Measurements from ENCODE around the gene LPO.

Gene LPO

GRCh38 chr17:58304750-58305486 is 66.5 kb downstream of the LPO start:
- DNase-seq (ENCODE audit: low read depth): no peak

- DNase-seq (ENCODE audit: low read depth): no peak
These were observed 67.2 kb downstream of the LPO start for GRCh38 chr17:58305626-58306025.

DNA sequence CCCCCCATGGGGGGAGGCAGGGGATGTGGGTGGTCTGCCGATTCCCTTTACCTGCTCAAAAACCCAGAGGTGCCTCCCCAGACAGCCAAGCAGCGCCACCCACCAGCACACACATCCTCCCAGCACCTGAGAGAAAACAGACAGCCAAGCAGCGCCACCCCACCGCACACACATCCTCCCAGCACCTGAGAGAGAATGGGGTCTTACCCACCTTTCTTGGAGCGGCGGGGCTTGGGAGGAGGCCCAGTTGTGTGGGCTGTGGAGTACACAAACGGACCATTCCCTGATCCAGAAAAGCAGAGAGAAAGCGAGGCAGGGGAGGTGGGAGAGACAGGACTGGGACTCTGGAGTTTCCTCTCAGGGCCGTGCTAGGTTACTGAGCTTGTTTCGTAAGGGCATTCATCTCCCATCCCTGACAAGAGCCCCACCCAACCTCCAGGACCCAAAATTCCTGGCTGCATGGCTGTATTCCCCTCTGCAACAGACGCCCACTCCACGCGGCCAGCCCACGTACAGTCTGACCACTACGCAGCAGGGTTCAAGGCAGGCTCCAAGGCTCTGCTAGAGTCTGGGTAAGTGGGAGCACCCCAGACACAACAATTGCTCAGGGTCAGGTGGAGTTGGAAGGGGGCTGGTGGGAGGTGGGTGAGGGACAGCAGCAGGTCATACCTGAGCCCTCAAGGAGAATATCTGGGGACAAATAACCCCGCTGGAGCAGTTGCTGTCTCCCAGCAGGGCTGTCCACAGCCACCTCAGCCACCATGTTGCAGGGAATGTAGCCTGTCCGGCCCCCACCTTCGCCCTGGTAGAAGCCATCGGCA is 68.0 kb downstream of the LPO start:
- DNase-seq (ENCODE audit: low read depth): no peak

GRCh38 chr17:58307468-58308172 is 69.2 kb downstream of the LPO start:
- DNase-seq (ENCODE audit: low read depth): no peak

GRCh38 chr17:58308173-58308984 is 70.0 kb downstream of the LPO start:
- no peak for DNase-seq (ENCODE audit: low read depth)

DNA sequence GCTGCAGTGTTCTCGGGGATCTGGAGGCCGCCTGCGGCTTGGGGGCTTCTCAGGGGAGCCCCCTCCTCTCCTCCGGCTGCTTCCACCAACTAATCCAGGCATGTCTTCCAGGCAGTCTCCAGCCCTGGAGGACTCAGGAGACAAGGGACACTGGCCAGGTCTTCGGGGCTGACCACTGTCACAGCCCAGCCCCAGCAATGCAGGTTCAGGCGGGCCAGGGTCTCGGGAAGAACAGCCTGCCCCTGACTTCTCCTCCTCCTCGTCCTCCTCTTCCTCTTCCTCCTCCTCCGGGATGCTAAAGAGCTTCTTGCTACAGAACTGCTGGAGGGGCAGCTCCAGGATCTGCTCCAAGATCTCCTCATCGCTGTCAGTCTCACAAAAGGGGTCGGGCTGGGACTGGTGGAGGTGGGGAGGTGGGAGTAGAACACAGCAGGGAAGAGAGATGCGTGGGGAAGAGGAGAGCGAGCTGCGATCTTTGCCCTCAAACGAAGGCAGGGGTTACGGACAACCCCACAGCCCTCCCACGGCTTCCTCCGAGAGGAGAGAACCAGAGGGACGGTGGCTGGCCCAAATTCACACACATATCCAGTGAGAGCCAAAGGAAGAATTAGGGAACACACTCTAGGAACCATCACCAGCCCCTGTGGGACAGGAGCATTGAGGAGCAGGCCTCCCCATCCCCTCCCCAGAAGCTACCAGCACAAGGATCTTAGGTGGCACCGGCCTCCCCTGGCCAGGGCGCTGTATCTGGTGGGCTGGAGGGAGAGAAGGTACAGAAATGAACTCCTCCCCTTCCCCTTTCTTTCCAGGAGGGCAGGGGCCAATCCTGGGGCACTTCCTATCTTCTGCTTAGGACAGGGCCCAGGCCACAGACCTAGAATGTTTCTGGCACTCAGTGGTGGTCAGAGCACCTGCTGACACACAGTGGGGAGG is 70.9 kb downstream of the LPO start:
- no peak for DNase-seq (ENCODE audit: low read depth)

DNA sequence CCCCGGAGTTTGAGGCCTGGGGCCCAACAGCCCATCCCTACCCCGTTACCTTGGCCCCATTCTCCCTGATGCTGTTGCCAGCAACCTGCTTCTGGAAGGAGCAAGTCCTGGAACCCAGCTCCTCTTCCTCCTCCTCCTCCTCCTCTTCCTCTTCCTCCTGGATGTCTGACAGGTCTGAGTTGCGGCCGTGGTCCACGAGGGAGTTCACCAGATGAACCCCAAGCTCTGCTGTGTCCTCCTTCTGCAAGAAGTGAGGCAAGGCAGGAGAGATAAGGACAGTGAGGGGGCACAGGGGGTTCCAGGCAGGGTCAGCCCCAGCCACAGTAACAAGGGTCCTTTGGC is 71.5 kb downstream of the LPO start:
- DNase-seq (ENCODE audit: low read depth): no peak

GRCh38 chr17:58310511-58311428 is 72.4 kb downstream of the LPO start:
- no peak for DNase-seq (ENCODE audit: low read depth)

DNA sequence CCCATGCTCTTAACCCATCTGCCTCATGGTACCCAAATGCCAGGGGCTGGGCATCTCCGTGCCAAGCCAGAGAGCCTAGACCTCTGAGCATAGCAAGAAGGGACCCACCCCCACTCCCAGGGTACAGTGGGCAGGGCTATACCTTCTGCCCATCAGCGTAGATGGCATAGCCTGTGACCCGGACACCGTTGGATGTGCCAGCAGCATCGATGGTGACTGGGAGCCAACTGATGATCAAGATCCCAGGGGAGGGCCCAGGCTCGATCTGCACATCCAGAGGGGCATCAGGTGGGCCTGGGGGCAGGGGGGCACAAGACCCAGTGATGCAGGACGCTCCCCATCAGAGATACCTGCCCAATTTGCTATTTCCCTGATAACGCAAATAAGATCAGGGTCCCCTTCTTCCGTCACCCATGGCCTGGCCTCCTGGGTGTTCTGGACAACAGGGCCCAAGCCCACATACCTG is 73.1 kb downstream of the LPO start:
- DNase-seq (ENCODE audit: low read depth): no peak

DNA sequence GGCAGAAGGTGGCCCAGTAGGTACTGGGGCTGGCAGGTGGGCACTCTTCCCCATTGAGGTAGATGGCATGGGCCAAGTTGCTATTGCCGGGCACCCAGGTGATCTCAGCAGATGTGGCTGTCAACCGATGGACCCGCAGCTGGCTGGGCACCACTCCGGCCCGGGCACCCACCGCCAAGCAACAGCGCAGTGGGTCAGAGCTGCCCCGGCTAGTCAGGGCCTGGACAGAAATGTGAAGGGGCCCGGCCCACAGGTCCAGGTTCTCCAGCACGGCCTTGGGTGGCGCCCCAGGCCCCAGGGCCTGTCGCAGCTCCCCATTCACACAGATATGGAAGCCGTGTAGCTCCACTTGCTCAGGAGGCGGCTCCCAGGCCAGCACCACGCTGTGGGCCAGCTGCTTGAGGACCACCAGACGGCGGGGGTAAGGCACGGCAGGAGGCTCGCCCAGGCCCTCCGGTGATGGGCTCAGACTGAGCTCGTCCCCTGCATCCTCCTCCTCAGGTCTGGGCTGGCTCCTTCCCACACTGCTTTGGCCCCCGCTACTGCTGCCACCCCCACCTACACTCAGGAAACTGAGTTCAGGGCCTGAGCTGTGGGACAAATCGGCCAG is 73.7 kb downstream of the LPO start:
- DNase-seq (ENCODE audit: low read depth): no peak

DNA sequence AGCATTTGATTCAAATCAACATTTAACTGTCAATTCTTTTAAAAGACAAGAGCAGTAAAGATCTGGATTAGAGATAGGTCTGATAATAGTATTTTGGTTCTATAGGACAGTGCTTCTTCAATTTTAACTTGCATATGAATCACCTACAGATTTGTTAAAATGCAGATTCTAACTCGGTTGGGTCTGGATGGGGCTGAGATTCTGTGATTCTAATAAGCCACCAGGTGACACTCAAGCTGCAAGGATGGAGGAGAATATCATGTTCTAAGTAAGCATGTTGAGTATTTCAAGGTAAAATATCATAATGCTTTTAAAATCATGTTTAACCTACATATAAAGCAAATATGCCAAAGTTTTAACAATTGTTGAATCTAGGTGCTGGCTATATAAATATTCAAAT is 74.4 kb downstream of the LPO start:
- DNase-seq (ENCODE audit: low read depth): no peak

DNA sequence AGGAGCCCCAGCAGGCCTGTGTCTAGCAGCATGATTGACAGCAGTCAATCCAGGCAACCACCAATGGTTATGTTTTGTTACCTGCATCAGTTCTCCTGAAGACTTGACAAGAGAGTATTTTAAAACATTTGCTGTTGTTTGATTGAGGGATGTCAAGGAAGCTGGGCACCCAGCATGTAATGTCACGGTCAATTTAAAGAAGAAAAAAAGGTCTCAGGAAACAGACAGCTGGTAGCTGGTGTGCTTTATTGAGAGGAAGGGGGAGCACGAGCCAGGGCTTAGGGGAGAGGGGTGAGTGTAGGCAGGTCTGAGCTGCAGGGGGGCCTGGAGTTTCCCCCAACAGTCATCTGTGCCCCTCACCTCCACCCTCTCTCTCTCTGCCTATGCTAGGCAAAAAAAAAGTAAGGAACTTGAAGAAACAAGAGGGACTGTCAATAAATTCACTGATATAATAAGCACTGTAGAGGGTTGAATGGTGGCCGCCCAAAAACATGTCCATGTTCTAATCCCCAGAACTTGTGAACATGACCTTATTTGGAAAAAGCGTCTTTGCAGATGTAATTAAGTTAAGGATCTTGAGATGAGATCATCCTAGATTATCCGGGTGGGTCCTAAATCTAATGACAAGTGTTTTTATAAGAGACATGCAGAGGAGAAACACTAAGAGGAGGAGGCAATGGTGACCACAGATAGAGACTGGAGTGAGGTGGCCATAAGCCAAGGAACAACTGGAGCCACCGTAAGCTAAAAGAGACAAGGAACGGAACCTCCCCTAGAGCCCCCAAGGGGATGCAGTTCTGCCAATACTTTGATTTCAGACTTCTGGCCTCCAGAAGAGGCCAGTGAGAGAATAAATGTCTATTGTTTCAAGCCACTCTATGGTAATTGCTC is 75.7 kb downstream of the LPO start:
- DNase-seq (ENCODE audit: low read depth): no peak

GRCh38 chr17:58314706-58315015 is 76.3 kb downstream of the LPO start:
- DNase-seq (ENCODE audit: low read depth): no peak

DNA sequence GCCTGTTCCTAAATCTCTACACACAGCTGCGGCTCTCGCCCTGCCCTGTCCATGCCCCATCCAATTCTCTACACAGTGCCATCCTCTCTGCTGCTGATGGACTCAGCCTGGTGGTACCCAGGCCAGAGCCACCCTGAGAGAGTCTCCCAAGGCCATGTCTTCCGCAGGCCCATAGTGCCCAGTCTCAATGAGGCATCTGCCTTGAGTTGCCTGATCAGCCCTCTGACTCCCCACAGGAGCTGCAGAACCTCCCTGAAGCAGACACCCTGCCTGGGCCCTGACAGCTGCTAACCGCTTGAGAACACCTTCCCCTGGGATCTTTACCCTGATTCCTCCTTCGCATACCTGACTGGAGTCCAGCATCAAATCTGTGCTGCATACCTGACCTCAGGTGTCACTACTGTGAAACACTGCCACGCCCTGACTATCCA is 76.9 kb downstream of the LPO start:
- DNase-seq (ENCODE audit: low read depth): no peak

- DNase-seq (ENCODE audit: low read depth): no peak
These were observed 77.4 kb downstream of the LPO start for GRCh38 chr17:58315750-58316149.

GRCh38 chr17:58316260-58316960 is 78.0 kb downstream of the LPO start:
- no peak for DNase-seq (ENCODE audit: low read depth)

GRCh38 chr17:58317421-58318064 is 79.2 kb downstream of the LPO start:
- DNase-seq (ENCODE audit: low read depth): no peak
